ENCODE measurements around the gene SLC6A3.

DNA sequence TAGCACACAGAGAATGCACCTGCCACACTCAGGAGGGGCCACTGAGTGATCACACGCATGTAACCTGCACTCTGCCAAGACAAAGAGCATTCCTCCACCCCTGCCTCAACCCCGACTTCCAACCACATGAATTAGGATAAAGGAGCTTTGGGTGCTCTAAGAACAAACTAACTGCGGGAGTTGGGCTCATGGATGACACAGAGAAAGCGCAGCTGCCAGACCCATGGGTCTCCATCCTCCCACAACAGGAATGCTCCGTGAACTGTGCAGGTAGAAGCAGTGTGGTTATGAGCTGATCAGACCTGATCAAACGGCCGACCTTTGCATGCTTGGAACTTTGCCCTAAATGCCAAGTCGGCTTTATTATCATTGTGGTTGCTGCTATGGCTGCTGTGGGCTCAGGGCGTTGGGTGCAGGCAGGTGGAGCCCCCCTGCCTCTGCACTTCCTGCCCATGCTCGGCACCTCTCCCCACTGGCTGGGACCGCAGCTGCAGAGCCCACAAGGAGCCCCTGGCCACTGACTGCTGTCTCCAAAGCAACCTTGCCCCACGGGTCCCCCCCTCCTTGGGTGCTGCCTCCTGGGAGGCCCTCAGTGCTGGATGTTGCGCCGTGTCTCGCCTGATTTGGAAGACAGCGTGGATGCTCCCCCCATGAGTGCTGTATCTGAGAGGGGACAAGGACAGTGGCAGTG, 2.6 kb upstream of the SLC6A3 start:
- TF ChIP-seq, protein P1, sequence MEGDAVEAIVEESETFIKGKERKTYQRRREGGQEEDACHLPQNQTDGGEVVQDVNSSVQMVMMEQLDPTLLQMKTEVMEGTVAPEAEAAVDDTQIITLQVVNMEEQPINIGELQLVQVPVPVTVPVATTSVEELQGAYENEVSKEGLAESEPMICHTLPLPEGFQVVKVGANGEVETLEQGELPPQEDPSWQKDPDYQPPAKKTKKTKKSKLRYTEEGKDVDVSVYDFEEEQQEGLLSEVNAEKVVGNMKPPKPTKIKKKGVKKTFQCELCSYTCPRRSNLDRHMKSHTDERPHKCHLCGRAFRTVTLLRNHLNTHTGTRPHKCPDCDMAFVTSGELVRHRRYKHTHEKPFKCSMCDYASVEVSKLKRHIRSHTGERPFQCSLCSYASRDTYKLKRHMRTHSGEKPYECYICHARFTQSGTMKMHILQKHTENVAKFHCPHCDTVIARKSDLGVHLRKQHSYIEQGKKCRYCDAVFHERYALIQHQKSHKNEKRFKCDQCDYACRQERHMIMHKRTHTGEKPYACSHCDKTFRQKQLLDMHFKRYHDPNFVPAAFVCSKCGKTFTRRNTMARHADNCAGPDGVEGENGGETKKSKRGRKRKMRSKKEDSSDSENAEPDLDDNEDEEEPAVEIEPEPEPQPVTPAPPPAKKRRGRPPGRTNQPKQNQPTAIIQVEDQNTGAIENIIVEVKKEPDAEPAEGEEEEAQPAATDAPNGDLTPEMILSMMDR (IDR thresholded peaks at IDR 0.05) = no peak
- TF ChIP-seq EZH2 (IDR thresholded peaks at IDR 0.05; ENCODE audit: borderline replicate concordance, insufficient read depth, low read depth, low read length, poor library complexity, severe bottlenecking) = no peak

Measured in B cell (primary cell).